HPDE6-E6E7 (cell line): ENCODE measurements around the gene DPP6.

Experiments used
- DNase-seq: peaks from one replicate; pipeline ENCODE4 v3.0.0; 2011; ENCODE audit warnings: missing footprints; ENCODE audit errors: extremely low spot score

Gene DPP6

GRCh38 chr7:154412105-154412504, 359.9 kb downstream of the DPP6 start:
- no peak for DNase-seq

- DNase-seq: no peak
Measured at GRCh38 chr7:154415709-154416399, 363.7 kb downstream of the DPP6 start.

GRCh38 chr7:154416714-154417113, 364.5 kb downstream of the DPP6 start:
- no peak for DNase-seq

- no peak for DNase-seq
Measured at GRCh38 chr7:154419344-154419743, 367.1 kb downstream of the DPP6 start.

- DNase-seq: no peak
Measured at GRCh38 chr7:154423231-154423630, 371.0 kb downstream of the DPP6 start.

GRCh38 chr7:154424350-154424749, 372.2 kb downstream of the DPP6 start:
- DNase-seq: no peak

- no peak for DNase-seq
Measured at GRCh38 chr7:154425271-154425670, 373.1 kb downstream of the DPP6 start.

- no peak for DNase-seq
Measured at GRCh38 chr7:154426778-154427177, 374.6 kb downstream of the DPP6 start.

GRCh38 chr7:154427533-154427932, 375.3 kb downstream of the DPP6 start:
- DNase-seq: no peak

GRCh38 chr7:154429666-154430404, 377.6 kb downstream of the DPP6 start:
- no peak for DNase-seq

- DNase-seq: no peak
Measured at GRCh38 chr7:154430640-154431039, 378.4 kb downstream of the DPP6 start.

GRCh38 chr7:154431045-154431444, 378.8 kb downstream of the DPP6 start:
- no peak for DNase-seq

- no peak for DNase-seq
Measured at GRCh38 chr7:154433632-154434598, 381.7 kb downstream of the DPP6 start.

GRCh38 chr7:154436560-154436959, 384.4 kb downstream of the DPP6 start:
- DNase-seq: no peak

- no peak for DNase-seq
Measured at GRCh38 chr7:154437234-154437633, 385.0 kb downstream of the DPP6 start.

- DNase-seq: no peak
Measured at GRCh38 chr7:154438571-154439367, 386.6 kb downstream of the DPP6 start.

- DNase-seq: no peak
Measured at GRCh38 chr7:154440058-154440457, 387.9 kb downstream of the DPP6 start.

- DNase-seq: no peak
Measured at GRCh38 chr7:154440651-154441050, 388.5 kb downstream of the DPP6 start.

- no peak for DNase-seq
Measured at GRCh38 chr7:154441811-154442210, 389.6 kb downstream of the DPP6 start.

- DNase-seq: no peak
Measured at GRCh38 chr7:154442939-154443338, 390.7 kb downstream of the DPP6 start.

- no peak for DNase-seq
Measured at GRCh38 chr7:154450451-154450850, 398.3 kb downstream of the DPP6 start.
